Measurements from ENCODE around the gene CD320.

DNA sequence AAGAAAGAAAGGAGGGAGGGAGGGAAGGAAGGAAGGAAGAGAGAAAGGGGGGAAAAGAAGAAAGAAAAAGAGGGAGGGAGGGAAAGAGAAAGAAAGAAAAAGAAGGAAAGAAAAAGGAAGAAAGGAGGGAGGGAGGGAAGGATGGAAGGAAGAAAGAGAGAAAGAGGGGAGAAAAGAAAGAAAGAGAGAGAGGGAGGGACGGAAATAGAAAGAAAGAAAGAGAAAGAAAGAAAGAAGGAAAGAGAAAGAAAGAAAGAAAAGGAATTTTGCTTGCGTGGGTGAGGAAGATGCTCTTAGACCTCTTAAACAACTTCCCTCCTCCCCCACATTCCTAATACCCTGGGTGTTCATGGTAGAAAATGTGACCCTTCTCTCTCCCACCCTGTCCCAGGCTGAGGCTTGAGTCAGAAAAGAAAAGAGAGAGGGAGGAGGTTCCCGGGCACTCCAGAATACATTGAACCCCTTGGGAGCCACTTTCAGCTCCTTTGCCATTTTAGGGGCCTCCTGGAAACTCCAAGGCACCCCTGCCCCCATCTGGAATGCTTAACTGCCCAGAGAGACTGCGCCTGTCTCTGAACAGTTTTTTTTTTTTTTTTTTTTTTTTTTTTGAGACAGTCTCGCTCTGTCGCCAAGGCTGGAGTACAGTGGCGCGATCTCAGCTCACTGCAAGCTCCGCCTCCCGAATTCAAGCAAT, 44.1 kb upstream of the CD320 start:
- TF ChIP-seq, protein P1, sequence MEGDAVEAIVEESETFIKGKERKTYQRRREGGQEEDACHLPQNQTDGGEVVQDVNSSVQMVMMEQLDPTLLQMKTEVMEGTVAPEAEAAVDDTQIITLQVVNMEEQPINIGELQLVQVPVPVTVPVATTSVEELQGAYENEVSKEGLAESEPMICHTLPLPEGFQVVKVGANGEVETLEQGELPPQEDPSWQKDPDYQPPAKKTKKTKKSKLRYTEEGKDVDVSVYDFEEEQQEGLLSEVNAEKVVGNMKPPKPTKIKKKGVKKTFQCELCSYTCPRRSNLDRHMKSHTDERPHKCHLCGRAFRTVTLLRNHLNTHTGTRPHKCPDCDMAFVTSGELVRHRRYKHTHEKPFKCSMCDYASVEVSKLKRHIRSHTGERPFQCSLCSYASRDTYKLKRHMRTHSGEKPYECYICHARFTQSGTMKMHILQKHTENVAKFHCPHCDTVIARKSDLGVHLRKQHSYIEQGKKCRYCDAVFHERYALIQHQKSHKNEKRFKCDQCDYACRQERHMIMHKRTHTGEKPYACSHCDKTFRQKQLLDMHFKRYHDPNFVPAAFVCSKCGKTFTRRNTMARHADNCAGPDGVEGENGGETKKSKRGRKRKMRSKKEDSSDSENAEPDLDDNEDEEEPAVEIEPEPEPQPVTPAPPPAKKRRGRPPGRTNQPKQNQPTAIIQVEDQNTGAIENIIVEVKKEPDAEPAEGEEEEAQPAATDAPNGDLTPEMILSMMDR (IDR thresholded peaks at IDR 0.05), result no peak
- no peak for TF ChIP-seq POLR2A (IDR thresholded peaks at IDR 0.05)
